Activated CD8-positive, alpha-beta memory T cell treated with anti-CD3 and anti-CD28 coated beads, Interleukin-2, amount 50 U/mL, for 24 hours (primary cell): ENCODE data around the gene KLHDC8A.
"Not testable (repeated sequence)": the region's sequence is repeated elsewhere in the genome, so short reads cannot be mapped to it uniquely, and the experiment has no call there.

ENCODE experiments used
- DNase-seq: peaks from one replicate; pipeline ENCODE4 v3.0.0-alpha.2; 2020; ENCODE audit errors: extremely low read depth

The KLHDC8A gene

GRCh38 chr1:205356440-205357139 lies at the start of gene KLHDC8A:
Gene KLHDC8A, minus strand, starts transcription at chr1:205356922. Its CDS starts 13,318 bp downstream, at chr1:205343604.
- DNase-seq: no peak

- DNase-seq: not testable (repeated sequence)
These were observed 49.5 kb upstream of the KLHDC8A start for GRCh38 chr1:205406252-205406651.

- not testable (repeated sequence) for DNase-seq
These were observed 47.8 kb upstream of the KLHDC8A start for GRCh38 chr1:205404484-205404883.

- DNase-seq: no peak
These were observed 41.9 kb upstream of the KLHDC8A start for GRCh38 chr1:205398586-205398985.

- DNase-seq: no peak
These were observed 40.4 kb upstream of the KLHDC8A start for GRCh38 chr1:205396967-205397616.

- DNase-seq: no peak
These were observed 38.9 kb upstream of the KLHDC8A start for GRCh38 chr1:205395616-205396015.

- DNase-seq: no peak
These were observed 35.9 kb upstream of the KLHDC8A start for GRCh38 chr1:205392650-205393049.

- DNase-seq: no peak
These were observed 34.7 kb upstream of the KLHDC8A start for GRCh38 chr1:205391386-205391785.

GRCh38 chr1:205387845-205388244 lies 31.1 kb upstream of the KLHDC8A start:
- DNase-seq: no peak

GRCh38 chr1:205382990-205383389 lies 26.3 kb upstream of the KLHDC8A start:
- DNase-seq: not testable (repeated sequence)

GRCh38 chr1:205382561-205382960 lies 25.8 kb upstream of the KLHDC8A start:
- no peak for DNase-seq

GRCh38 chr1:205381305-205381704 lies 24.6 kb upstream of the KLHDC8A start:
- no peak for DNase-seq

- no peak for DNase-seq
These were observed 24.2 kb upstream of the KLHDC8A start for GRCh38 chr1:205380882-205381281.

GRCh38 chr1:205379056-205379455 lies 22.3 kb upstream of the KLHDC8A start:
- DNase-seq: no peak

GRCh38 chr1:205377355-205377754 lies 20.6 kb upstream of the KLHDC8A start:
- no peak for DNase-seq

- DNase-seq: no peak
These were observed 20.0 kb upstream of the KLHDC8A start for GRCh38 chr1:205376739-205377138.

- no peak for DNase-seq
These were observed 19.3 kb upstream of the KLHDC8A start for GRCh38 chr1:205375835-205376545.

- no peak for DNase-seq
These were observed 17.7 kb upstream of the KLHDC8A start for GRCh38 chr1:205374210-205375078.

GRCh38 chr1:205373798-205374175 lies 17.1 kb upstream of the KLHDC8A start:
- no peak for DNase-seq

GRCh38 chr1:205373022-205373797 lies 16.5 kb upstream of the KLHDC8A start:
- DNase-seq: no peak
